ENCODE results near the gene CHRNE.

CHRNE gene

DNA sequence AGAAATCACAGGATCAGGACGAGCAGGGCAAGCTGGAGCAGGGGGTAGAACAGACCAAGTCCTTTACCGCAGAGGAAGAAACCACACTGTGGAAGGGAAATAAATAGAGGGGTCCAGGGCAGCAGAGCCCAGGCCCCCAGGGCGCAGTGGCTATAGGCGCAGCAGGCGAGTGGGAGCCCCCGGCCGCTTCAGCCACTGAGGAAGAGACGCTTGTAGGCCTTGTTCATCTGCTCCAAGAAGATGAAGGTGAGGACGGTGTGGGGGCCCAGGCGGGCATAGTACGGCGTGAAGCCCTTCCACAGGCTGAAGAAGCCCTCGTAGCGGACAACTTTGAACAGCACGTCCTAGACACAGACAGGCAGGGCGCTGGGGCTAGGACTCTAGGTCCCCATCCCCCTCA, 34.7 kb upstream of the CHRNE start:
- TF ChIP-seq, protein P1, sequence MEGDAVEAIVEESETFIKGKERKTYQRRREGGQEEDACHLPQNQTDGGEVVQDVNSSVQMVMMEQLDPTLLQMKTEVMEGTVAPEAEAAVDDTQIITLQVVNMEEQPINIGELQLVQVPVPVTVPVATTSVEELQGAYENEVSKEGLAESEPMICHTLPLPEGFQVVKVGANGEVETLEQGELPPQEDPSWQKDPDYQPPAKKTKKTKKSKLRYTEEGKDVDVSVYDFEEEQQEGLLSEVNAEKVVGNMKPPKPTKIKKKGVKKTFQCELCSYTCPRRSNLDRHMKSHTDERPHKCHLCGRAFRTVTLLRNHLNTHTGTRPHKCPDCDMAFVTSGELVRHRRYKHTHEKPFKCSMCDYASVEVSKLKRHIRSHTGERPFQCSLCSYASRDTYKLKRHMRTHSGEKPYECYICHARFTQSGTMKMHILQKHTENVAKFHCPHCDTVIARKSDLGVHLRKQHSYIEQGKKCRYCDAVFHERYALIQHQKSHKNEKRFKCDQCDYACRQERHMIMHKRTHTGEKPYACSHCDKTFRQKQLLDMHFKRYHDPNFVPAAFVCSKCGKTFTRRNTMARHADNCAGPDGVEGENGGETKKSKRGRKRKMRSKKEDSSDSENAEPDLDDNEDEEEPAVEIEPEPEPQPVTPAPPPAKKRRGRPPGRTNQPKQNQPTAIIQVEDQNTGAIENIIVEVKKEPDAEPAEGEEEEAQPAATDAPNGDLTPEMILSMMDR (IDR thresholded peaks at IDR 0.05; ENCODE audit: low read depth, low read length, poor library complexity, severe bottlenecking): no peak
- no peak for TF ChIP-seq EZH2phosphoT487 (IDR thresholded peaks at IDR 0.05; ENCODE audit: borderline replicate concordance, low read length)
- H3K36me3 ChIP-seq (ENCODE audit: control insufficient read depth, low read length): peaks cover 67% of the 10 kb centered on the region

DNA sequence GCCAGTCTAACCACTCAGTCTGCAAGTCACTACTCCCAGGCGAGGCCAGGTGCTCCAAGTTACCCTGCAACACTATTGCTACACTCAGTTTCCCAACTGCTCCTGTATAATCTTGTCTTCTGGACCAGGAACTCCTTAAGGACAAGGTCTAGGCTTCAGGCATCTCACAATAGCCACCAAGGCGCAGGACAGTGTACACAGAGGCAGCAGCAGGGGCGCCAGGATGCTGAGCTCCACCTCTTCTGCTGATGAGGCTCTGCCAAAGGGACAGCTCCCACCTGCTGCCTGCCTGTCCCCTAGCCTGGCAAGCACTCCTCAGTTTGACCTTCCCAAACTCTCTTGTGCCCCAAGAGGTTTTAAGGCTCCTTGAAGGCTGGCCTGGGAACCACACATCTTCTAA, 33.5 kb upstream of the CHRNE start:
- Histone ChIP-seq H3K79me2 (ENCODE audit: control insufficient read depth, low read length) (peaks cover 33% of the 10 kb centered on the region), H3F3A (ENCODE audit: control insufficient read depth, insufficient read depth) (peaks cover 7% of the 10 kb centered on the region), H3K36me3 (ENCODE audit: control insufficient read depth, low read length) (peaks cover 56% of the 10 kb centered on the region), H3K9me3 (ENCODE audit: control insufficient read depth, insufficient read depth, low read length) (no peaks in the 10 kb centered on the region), H3K9me2 (replicated peaks; ENCODE audit: control insufficient read depth, low read length) (no peaks in the 10 kb centered on the region), H3K4me2 (ENCODE audit: low read length) (no peak overlapping the region), H3K27me3 (ENCODE audit: control insufficient read depth, low read length) (no peaks in the 10 kb centered on the region), H4K20me1 (ENCODE audit: control insufficient read depth, insufficient read depth, low read depth, low read length) (no peaks in the 10 kb centered on the region; the same call in 1 of the 2 replicates), H3K4me3 (ENCODE audit: low read length) (no peak overlapping the region), H3K27ac (ENCODE audit: low read depth, low read length) (no peak overlapping the region), H3K4me1 (ENCODE audit: control insufficient read depth, low read length) (peaks cover 26% of the 10 kb centered on the region)
- TF ChIP-seq EZH2phosphoT487 (IDR thresholded peaks at IDR 0.05; ENCODE audit: borderline replicate concordance, low read length): no peak
- TF ChIP-seq, protein P1 (IDR thresholded peaks at IDR 0.05; ENCODE audit: low read depth, low read length, poor library complexity, severe bottlenecking): no peak

More for the DNA sequence above, 34.7 kb upstream of the CHRNE start:
- H3K4me3 ChIP-seq (ENCODE audit: low read length): no peak overlapping the region
- H3K27me3 ChIP-seq (ENCODE audit: control insufficient read depth, low read length): no peaks in the 10 kb centered on the region
- no peak overlapping the region for H3K27ac ChIP-seq (ENCODE audit: low read depth, low read length)
- peaks cover 44% of the 10 kb centered on the region for H3K79me2 ChIP-seq (ENCODE audit: control insufficient read depth, low read length)
- H3K9me2 ChIP-seq (replicated peaks; ENCODE audit: control insufficient read depth, low read length): no peaks in the 10 kb centered on the region
- H3K4me1 ChIP-seq (ENCODE audit: control insufficient read depth, low read length): peaks cover 37% of the 10 kb centered on the region
- peaks cover 18% of the 10 kb centered on the region for H3F3A ChIP-seq (ENCODE audit: control insufficient read depth, insufficient read depth)
- no peaks in the 10 kb centered on the region for H3K9me3 ChIP-seq (ENCODE audit: control insufficient read depth, insufficient read depth, low read length)
- H3K4me2 ChIP-seq (ENCODE audit: low read length): no peak overlapping the region
- H4K20me1 ChIP-seq (ENCODE audit: control insufficient read depth, insufficient read depth, low read depth, low read length): no peaks in the 10 kb centered on the region; the same call in 1 of the 2 replicates

DNA sequence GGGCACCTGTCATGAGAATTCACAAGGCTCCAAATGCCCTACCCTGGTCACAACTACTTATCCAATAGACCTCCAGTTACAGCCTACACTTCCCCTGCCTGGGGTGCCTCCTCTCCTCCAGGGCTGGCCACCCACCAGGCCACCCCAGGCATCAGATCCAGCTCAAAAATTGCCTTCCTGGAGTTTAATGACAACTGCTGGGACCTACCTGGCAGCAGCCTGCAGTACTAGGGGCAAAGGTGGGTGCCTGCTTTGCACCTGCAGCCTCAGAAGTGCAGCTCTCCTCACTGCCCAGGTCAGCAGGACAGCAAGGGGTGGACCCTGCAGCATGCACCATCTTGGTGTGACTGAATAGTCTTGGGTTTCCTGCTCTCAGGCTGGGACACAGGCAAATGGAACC, 32.8 kb upstream of the CHRNE start:
- no peak overlapping the region for H3K4me3 ChIP-seq (ENCODE audit: low read length)
- H3K27ac ChIP-seq (ENCODE audit: low read depth, low read length): no peak overlapping the region
- no peaks in the 10 kb centered on the region for H3K9me3 ChIP-seq (ENCODE audit: control insufficient read depth, insufficient read depth, low read length)
- H3K9me2 ChIP-seq (replicated peaks; ENCODE audit: control insufficient read depth, low read length): no peaks in the 10 kb centered on the region
- peaks cover 48% of the 10 kb centered on the region for H3K36me3 ChIP-seq (ENCODE audit: control insufficient read depth, low read length)
- peaks cover 22% of the 10 kb centered on the region for H3K4me1 ChIP-seq (ENCODE audit: control insufficient read depth, low read length)
- H3F3A ChIP-seq (ENCODE audit: control insufficient read depth, insufficient read depth): peaks cover 4% of the 10 kb centered on the region
- H3K4me2 ChIP-seq (ENCODE audit: low read length): no peak overlapping the region
- peaks cover 25% of the 10 kb centered on the region for H3K79me2 ChIP-seq (ENCODE audit: control insufficient read depth, low read length)
- H4K20me1 ChIP-seq (ENCODE audit: control insufficient read depth, insufficient read depth, low read depth, low read length): no peaks in the 10 kb centered on the region; the same call in 1 of the 2 replicates
- TF ChIP-seq, protein P1 (IDR thresholded peaks at IDR 0.05; ENCODE audit: low read depth, low read length, poor library complexity, severe bottlenecking): no peak
- no peak for TF ChIP-seq EZH2phosphoT487 (IDR thresholded peaks at IDR 0.05; ENCODE audit: borderline replicate concordance, low read length)
- H3K27me3 ChIP-seq (ENCODE audit: control insufficient read depth, low read length): no peaks in the 10 kb centered on the region

Data from DOHH2 (cell line).